ENCODE results near the gene COQ10B.

The COQ10B gene

GRCh38 chr2:197502685-197503084 is 49.3 kb downstream of the COQ10B start:
- DNase-seq = no peak

GRCh38 chr2:197504000-197504399 is 50.6 kb downstream of the COQ10B start:
- no peak for DNase-seq

GRCh38 chr2:197504512-197504911 is 51.2 kb downstream of the COQ10B start:
- DNase-seq = no peak

- no peak for DNase-seq
Measured at GRCh38 chr2:197506658-197507057, 53.3 kb downstream of the COQ10B start.

GRCh38 chr2:197513915-197514314 is 60.6 kb downstream of the COQ10B start:
- DNase-seq = no peak

GRCh38 chr2:197514754-197515153 is 61.4 kb downstream of the COQ10B start:
- no peak for DNase-seq

GRCh38 chr2:197515315-197515738 is 62.0 kb downstream of the COQ10B start:
- peak; percentile 29 for DNase-seq

- DNase-seq = peak; percentile 92
Measured at GRCh38 chr2:197515739-197516392, 62.5 kb downstream of the COQ10B start, which contains the start of gene MOB4. Gene MOB4 (plus strand): TSS chr2:197516066. CDS start chr2:197516087, 21 bp downstream.

- no peak for DNase-seq
Measured at GRCh38 chr2:197516393-197516761, 63.0 kb downstream of the COQ10B start.

- DNase-seq = no peak
Measured at GRCh38 chr2:197517150-197517549, 63.8 kb downstream of the COQ10B start.

Measured in CD4-positive, alpha-beta T cell treated with Interleukin-4 for 4 hours (primary cell).